Activated T-helper 1 cell treated with anti-CD3 and anti-CD28 coated beads, Interleukin-12 subunit alpha, Interleukin-12 subunit beta, Interleukin-2, Interleukin-4 antibody, amounts not matched to agents 30 ng/mL and 10 ng/mL and 1 ng/mL, durations not matched to agents 14 hours and 24 hours and 36 hours (primary cell): Measurements from ENCODE around the gene DCUN1D4. TPM values are rescaled to one million over a fixed set of nuclear protein-coding genes. Genes with fewer than 3 reads are reported as not detected.
A peak's percentile ranks its signal among the peaks of the same experiment; 100 is the strongest.
"Not testable (repeated sequence)": the region's sequence is repeated elsewhere in the genome, so short reads cannot be mapped to it uniquely, and the experiment has no call there.

Source experiments
- DNase-seq: peaks from one replicate; pipeline ENCODE4 v3.0.0; 2021; ENCODE audit warnings: low spot score
- H3K27ac Mint-ChIP-seq: one replicate; pipeline ENCODE4 v1.8.0; 2021; ENCODE audit warnings: mild to moderate bottlenecking, mixed read lengths
- H3K27me3 Mint-ChIP-seq: one replicate; pipeline ENCODE4 v1.8.0; 2022; ENCODE audit warnings: mild to moderate bottlenecking, moderate library complexity, mixed read lengths; ENCODE audit not compliant: insufficient read depth
- H3K36me3 Mint-ChIP-seq: one replicate; pipeline ENCODE4 v1.8.0; 2021; ENCODE audit warnings: low read depth, mixed read lengths
- H3K4me1 Mint-ChIP-seq: one replicate; pipeline ENCODE4 v1.8.0; 2021; ENCODE audit warnings: low read depth, mixed read lengths
- H3K4me3 Mint-ChIP-seq: one replicate; pipeline ENCODE4 v1.8.0; 2021; ENCODE audit warnings: mild to moderate bottlenecking, moderate library complexity, mixed read lengths
- H3K9me3 Mint-ChIP-seq: one replicate; pipeline ENCODE4 v1.8.0; 2021; ENCODE audit warnings: mixed read lengths
- intact Hi-C: fragments of 100-400 bp; cut with micrococcal nuclease; formaldehyde crosslinking; loops from one replicate; pipeline ENCODE4 v1.15.1; 2024
- total RNA-seq: library from RNA; stranded (reverse); gene quantifications from 2 replicates; pipeline ENCODE4 v1.2.3, GENCODE V29; 2022

Gene DCUN1D4
- total RNA-seq, 1 donor from 2014 or later: 29.7 TPM

- Mint-ChIP-seq H3K27me3 (no peaks in the 10 kb centered on the region), H3K4me3 (no peak overlapping the region), H3K27ac (no peak overlapping the region), H3K4me1 (no peaks in the 10 kb centered on the region), H3K36me3 (peaks cover 21% of the 10 kb centered on the region), H3K9me3 (no peaks in the 10 kb centered on the region)
- no peak for DNase-seq
- intact Hi-C loops: loop anchor here (1.0 kb wide), 1 partner anchor 142 kb away; no protein-coding TSS in a partner anchor
Observed at GRCh38 chr4:51884606-51885005, 41.7 kb downstream of the DCUN1D4 start.

GRCh38 chr4:51885363-51885762, 42.4 kb downstream of the DCUN1D4 start:
- no peak overlapping the region for H3K27ac Mint-ChIP-seq
- H3K27me3 Mint-ChIP-seq: no peaks in the 10 kb centered on the region
- DNase-seq: no peak
- intact Hi-C loops: loop anchor here (1.0 kb wide), 1 partner anchor 141 kb away; no protein-coding TSS in a partner anchor
- peaks cover 25% of the 10 kb centered on the region for H3K36me3 Mint-ChIP-seq
- no peaks in the 10 kb centered on the region for H3K4me1 Mint-ChIP-seq
- H3K4me3 Mint-ChIP-seq: no peak overlapping the region
- no peaks in the 10 kb centered on the region for H3K9me3 Mint-ChIP-seq

GRCh38 chr4:51890760-51891159, 47.8 kb downstream of the DCUN1D4 start:
- intact Hi-C loops: no loop called here
- peaks cover 20% of the 10 kb centered on the region for H3K36me3 Mint-ChIP-seq
- peaks cover 9% of the 10 kb centered on the region for H3K4me1 Mint-ChIP-seq
- H3K27me3 Mint-ChIP-seq: no peaks in the 10 kb centered on the region
- H3K9me3 Mint-ChIP-seq: no peaks in the 10 kb centered on the region
- no peak overlapping the region for H3K4me3 Mint-ChIP-seq
- DNase-seq: no peak
- no peak overlapping the region for H3K27ac Mint-ChIP-seq

GRCh38 chr4:51893402-51893801, 50.4 kb downstream of the DCUN1D4 start:
- H3K27me3 Mint-ChIP-seq: not testable (repeated sequence)

GRCh38 chr4:51894059-51894645, 51.2 kb downstream of the DCUN1D4 start:
- Mint-ChIP-seq H3K36me3 (peaks cover 18% of the 10 kb centered on the region), H3K4me3 (no peak overlapping the region), H3K9me3 (no peaks in the 10 kb centered on the region), H3K27ac (no peak overlapping the region), H3K27me3 (no peaks in the 10 kb centered on the region), H3K4me1 (peaks cover 22% of the 10 kb centered on the region)
- intact Hi-C loops: loop anchor here (2.0 kb wide), 2 partner anchors 49 to 133 kb away; no protein-coding TSS in a partner anchor
- no peak for DNase-seq

More at GRCh38 chr4:51893402-51893801, 50.4 kb downstream of the DCUN1D4 start:
- H3K9me3 Mint-ChIP-seq, DNase-seq, intact Hi-C loops, H3K4me3 Mint-ChIP-seq, H3K27ac Mint-ChIP-seq: not testable (repeated sequence)
- Mint-ChIP-seq H3K4me1 (peaks cover 22% of the 10 kb centered on the region), H3K36me3 (peaks cover 18% of the 10 kb centered on the region)

- Mint-ChIP-seq H3K27me3 (no peaks in the 10 kb centered on the region), H3K4me1 (peaks cover 22% of the 10 kb centered on the region), H3K36me3 (peaks cover 20% of the 10 kb centered on the region), H3K4me3 (no peak overlapping the region), H3K9me3 (no peaks in the 10 kb centered on the region), H3K27ac (no peak overlapping the region)
- DNase-seq: no peak
- intact Hi-C loops: loop anchor here (2.0 kb wide), 2 partner anchors 50 to 132 kb away; no protein-coding TSS in a partner anchor
Observed at GRCh38 chr4:51895158-51895557, 52.2 kb downstream of the DCUN1D4 start.

GRCh38 chr4:51895816-51896408, 53.0 kb downstream of the DCUN1D4 start:
- H3K36me3 Mint-ChIP-seq: peaks cover 19% of the 10 kb centered on the region
- peak overlapping the region; percentile 37 for H3K27ac Mint-ChIP-seq
- H3K4me1 Mint-ChIP-seq: peaks cover 22% of the 10 kb centered on the region
- no peaks in the 10 kb centered on the region for H3K27me3 Mint-ChIP-seq
- intact Hi-C loops: loop anchor here (2.0 kb wide), 2 partner anchors 51 to 131 kb away; no protein-coding TSS in a partner anchor
- H3K9me3 Mint-ChIP-seq: no peaks in the 10 kb centered on the region
- no peak overlapping the region for H3K4me3 Mint-ChIP-seq
- peak; percentile 27 for DNase-seq

- Mint-ChIP-seq H3K36me3 (peaks cover 26% of the 10 kb centered on the region), H3K27me3 (no peaks in the 10 kb centered on the region), H3K4me3 (no peak overlapping the region), H3K9me3 (no peaks in the 10 kb centered on the region), H3K27ac (no peak overlapping the region), H3K4me1 (peaks cover 14% of the 10 kb centered on the region)
- intact Hi-C loops: no loop called here
- DNase-seq: no peak
Observed at GRCh38 chr4:51901363-51901762, 58.4 kb downstream of the DCUN1D4 start.

- Mint-ChIP-seq H3K27ac (no peak overlapping the region), H3K27me3 (no peaks in the 10 kb centered on the region), H3K36me3 (peaks cover 27% of the 10 kb centered on the region), H3K4me1 (peaks cover 10% of the 10 kb centered on the region), H3K9me3 (no peaks in the 10 kb centered on the region), H3K4me3 (no peak overlapping the region)
- DNase-seq: no peak
- intact Hi-C loops: no loop called here
Observed at GRCh38 chr4:51906167-51906958, 63.4 kb downstream of the DCUN1D4 start.

GRCh38 chr4:51907006-51907669, 64.2 kb downstream of the DCUN1D4 start:
- H3K27ac Mint-ChIP-seq: no peak overlapping the region
- H3K27me3 Mint-ChIP-seq: no peaks in the 10 kb centered on the region
- H3K4me1 Mint-ChIP-seq: peaks cover 10% of the 10 kb centered on the region
- H3K9me3 Mint-ChIP-seq: no peaks in the 10 kb centered on the region
- intact Hi-C loops: no loop called here
- no peak overlapping the region for H3K4me3 Mint-ChIP-seq
- DNase-seq: no peak
- H3K36me3 Mint-ChIP-seq: peaks cover 27% of the 10 kb centered on the region

- no peaks in the 10 kb centered on the region for H3K27me3 Mint-ChIP-seq
- DNase-seq: no peak
- H3K36me3 Mint-ChIP-seq: peaks cover 35% of the 10 kb centered on the region
- no peak overlapping the region for H3K27ac Mint-ChIP-seq
- no peak overlapping the region for H3K4me3 Mint-ChIP-seq
- intact Hi-C loops: no loop called here
- no peaks in the 10 kb centered on the region for H3K9me3 Mint-ChIP-seq
- H3K4me1 Mint-ChIP-seq: peaks cover 10% of the 10 kb centered on the region
Observed at GRCh38 chr4:51909236-51909703, 66.3 kb downstream of the DCUN1D4 start.

GRCh38 chr4:51918251-51918650, 75.3 kb downstream of the DCUN1D4 start:
- Mint-ChIP-seq H3K9me3 (peaks cover 3% of the 10 kb centered on the region), H3K27ac (no peak overlapping the region), H3K36me3 (peaks cover 24% of the 10 kb centered on the region), H3K4me3 (no peak overlapping the region), H3K27me3 (no peaks in the 10 kb centered on the region), H3K4me1 (no peaks in the 10 kb centered on the region)
- no peak for DNase-seq
- intact Hi-C loops: no loop called here
